ENCODE results near the gene FASN. TPM values are rescaled to one million over a fixed set of nuclear protein-coding genes. Genes with fewer than 3 reads are reported as not detected.

FASN gene
- total RNA-seq (2014; rRNA removed; shearing (Covaris generic)) (94.4 and 111 TPM in 2 replicates), total RNA-seq (2022) (299 and 364 TPM in 2 replicates), Bru-seq, nascent RNA (percentile 73 among the genes with signal in this experiment), BruChase-seq, experiment 1, labeled RNA remaining after a 6-hour chase (percentile 97 among the genes with signal in this experiment), BruChase-seq, experiment 2, labeled RNA remaining after a 2-hour chase (percentile 94 among the genes with signal in this experiment)
- long read RNA-seq, full-length matches to known transcripts: 46 of 204 reads
- long read RNA-seq, partial matches to known transcripts: 116 of 204 reads
- long read RNA-seq, other reads (novel, unspliced or antisense): 42 of 204 reads

DNA sequence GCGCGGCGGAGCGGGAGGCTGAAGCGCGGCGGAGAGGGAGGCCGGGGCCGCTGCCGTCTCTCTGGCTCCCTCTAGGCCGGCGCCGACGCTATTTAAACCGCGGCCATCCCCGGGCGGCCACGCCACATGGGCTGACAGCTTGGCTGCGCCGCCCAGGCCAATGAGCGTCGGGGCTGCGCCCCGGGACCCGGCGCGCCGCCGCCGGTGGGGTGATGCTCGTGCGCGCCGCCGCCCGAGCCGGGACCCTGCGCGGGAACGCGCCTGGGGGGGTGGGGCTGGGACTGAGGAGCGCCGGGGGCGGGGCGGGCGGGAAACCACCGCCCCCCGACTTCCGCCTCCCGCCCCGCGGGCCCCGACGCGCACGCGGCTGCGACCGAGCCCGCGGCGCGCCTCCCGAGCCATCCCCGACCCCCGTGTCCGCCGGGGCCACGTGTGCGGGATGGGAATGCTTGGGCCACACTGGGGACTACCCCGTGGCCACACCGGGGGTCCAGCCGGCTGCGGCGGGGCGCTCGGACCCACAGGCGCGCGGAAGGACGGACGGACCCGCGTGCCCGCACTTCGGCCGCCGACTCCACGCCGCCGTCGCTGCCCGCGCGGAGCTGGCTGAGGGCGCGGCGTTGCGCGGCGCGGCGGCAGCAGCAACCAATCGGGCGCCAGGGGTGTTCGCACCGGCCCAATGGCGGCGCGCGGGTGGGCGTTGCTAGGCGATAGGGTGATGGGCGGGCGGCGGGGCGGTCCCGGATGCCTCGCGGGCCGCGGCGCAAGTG is at the start of gene FASN:
FASN (minus strand) TSS at position 68 of the 770 bp plus-strand sequence. CDS start 1,791 bp downstream, outside the sequence.
- Histone ChIP-seq H3K4me2 (ENCODE audit: low read length) (peak within 1 kb of the TSS; percentile 84), H3K4me1 (ENCODE audit: insufficient read depth, low read length, poor library complexity, severe bottlenecking) (peaks cover 46% of the 10 kb centered on the region), H3K36me3 (ENCODE audit: insufficient read depth, low read length) (peaks cover 37% of the 10 kb centered on the region), H3K9me2 (ENCODE audit: insufficient read depth, low read length) (no peaks in the 10 kb centered on the region), H4K20me1 (ENCODE audit: insufficient read depth, low read length) (peaks cover 21% of the 10 kb centered on the region; the same call in 1 of the 2 replicates), H3K79me2 (ENCODE audit: insufficient read depth, low read depth, low read length) (peaks cover 34% of the 10 kb centered on the region), H3K4me3 (ENCODE audit: low read depth, low read length, poor library complexity, severe bottlenecking) (peak within 1 kb of the TSS; percentile 87), H3K27ac (ENCODE audit: low read depth, low read length, poor library complexity, severe bottlenecking) (peak within 1 kb of the TSS; percentile 89), H3K9me3 (ENCODE audit: low read length) (no peaks in the 10 kb centered on the region), H2AFZ (ENCODE audit: low read length) (peak within 1 kb of the TSS; percentile 13; the same call in 1 of the 2 replicates)
- ChIA-PET CTCF (ENCODE audit: unreplicated experiment) (interaction anchor here (1.4 kb wide), 1 partner anchor 61 kb away, joined by 3 read pairs; the partner anchor contains the start of gene DCXR), POLR2A (interaction anchor here (1.4 kb wide), 2 partner anchors 61 to 172 kb away, joined by 3 to 4 read pairs; partner anchors contain the start of gene DCXR)
- intact Hi-C loops (cut with micrococcal nuclease; ENCODE audit: unreplicated experiment): loop anchor here (1.0 to 5.0 kb wide), 6 partner anchors 23 to 586 kb away; partner anchors contain the start of genes ACTG1, ARL16, DCXR and HGS
- no peak for TF ChIP-seq EZH2phosphoT487 (IDR thresholded peaks at IDR 0.05; ENCODE audit: borderline replicate concordance, low read depth, low read length)
- TF ChIP-seq, protein P1, sequence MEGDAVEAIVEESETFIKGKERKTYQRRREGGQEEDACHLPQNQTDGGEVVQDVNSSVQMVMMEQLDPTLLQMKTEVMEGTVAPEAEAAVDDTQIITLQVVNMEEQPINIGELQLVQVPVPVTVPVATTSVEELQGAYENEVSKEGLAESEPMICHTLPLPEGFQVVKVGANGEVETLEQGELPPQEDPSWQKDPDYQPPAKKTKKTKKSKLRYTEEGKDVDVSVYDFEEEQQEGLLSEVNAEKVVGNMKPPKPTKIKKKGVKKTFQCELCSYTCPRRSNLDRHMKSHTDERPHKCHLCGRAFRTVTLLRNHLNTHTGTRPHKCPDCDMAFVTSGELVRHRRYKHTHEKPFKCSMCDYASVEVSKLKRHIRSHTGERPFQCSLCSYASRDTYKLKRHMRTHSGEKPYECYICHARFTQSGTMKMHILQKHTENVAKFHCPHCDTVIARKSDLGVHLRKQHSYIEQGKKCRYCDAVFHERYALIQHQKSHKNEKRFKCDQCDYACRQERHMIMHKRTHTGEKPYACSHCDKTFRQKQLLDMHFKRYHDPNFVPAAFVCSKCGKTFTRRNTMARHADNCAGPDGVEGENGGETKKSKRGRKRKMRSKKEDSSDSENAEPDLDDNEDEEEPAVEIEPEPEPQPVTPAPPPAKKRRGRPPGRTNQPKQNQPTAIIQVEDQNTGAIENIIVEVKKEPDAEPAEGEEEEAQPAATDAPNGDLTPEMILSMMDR (conservative IDR thresholded peaks at IDR 0.05; ENCODE audit: low read length): peak; percentile 70
- BruUV-seq (replicated peaks): no TSS peak
- peak; percentile 100 for DNase-seq (ENCODE audit: low spot score)

DNA sequence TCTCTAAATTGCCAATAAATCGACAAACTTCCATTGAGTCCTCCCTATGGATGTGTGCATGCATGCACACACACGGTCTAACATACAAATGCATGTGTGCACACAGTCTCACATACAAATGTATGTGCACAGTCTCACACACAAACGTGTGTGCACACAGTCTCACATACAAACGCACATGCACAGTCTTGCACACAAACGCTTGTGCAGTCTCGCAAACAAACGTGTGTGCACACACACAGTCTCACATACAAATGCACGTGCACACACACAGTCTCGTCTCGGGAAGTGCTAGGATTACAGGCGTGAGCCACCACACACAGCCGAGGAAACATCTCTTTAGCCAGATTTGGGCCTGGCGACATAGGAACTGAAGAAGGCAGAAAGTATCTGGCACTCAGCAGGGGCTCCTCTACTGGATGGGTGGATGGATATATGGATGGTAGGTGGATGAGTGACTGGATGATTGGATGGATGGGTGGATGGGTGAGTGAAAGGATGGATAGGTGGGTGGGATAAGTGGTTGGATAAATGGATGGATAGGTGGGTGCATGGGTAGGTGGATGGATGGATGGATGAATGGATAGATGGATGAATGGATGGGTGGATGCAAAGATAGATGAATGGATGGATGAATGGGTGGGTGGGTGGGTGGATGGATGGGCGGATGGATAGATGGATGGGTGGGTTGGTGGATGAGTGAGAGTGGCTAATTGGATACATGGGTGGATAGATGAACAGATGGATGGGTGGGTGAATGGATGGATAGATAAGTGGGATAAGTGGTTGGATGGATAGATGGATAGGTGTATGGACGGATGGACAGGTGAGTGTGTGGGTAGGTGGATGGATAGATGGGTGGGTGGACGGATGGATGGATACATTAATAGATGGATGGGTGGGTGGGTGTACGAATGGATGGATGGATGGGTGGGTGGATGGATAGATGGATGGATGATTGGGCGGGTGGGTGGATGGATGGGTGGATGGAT is 48.9 kb upstream of the FASN start:
- Histone ChIP-seq H3K27ac (ENCODE audit: low read depth, low read length, poor library complexity, severe bottlenecking) (no peak overlapping the region), H3K4me2 (ENCODE audit: low read length) (no peak overlapping the region), H3K79me2 (ENCODE audit: insufficient read depth, low read depth, low read length) (no peaks in the 10 kb centered on the region), H3K9me3 (ENCODE audit: low read length) (0 out of 2 replicates have a peak, but pooled peaks cover 5% of the 10 kb centered on the region), H3K4me3 (ENCODE audit: low read depth, low read length, poor library complexity, severe bottlenecking) (no peak overlapping the region), H2AFZ (ENCODE audit: low read length) (no peak overlapping the region), H3K9me2 (ENCODE audit: insufficient read depth, low read length) (no peaks in the 10 kb centered on the region), H3K36me3 (ENCODE audit: insufficient read depth, low read length) (peaks cover 5% of the 10 kb centered on the region), H4K20me1 (ENCODE audit: insufficient read depth, low read length) (no peaks in the 10 kb centered on the region), H3K4me1 (ENCODE audit: insufficient read depth, low read length, poor library complexity, severe bottlenecking) (no peaks in the 10 kb centered on the region)
- intact Hi-C loops (cut with micrococcal nuclease; ENCODE audit: unreplicated experiment): no loop called here
- BruUV-seq (replicated peaks): no TSS peak
- ChIA-PET CTCF (ENCODE audit: unreplicated experiment) (no interaction called here), POLR2A (no interaction called here)
- DNase-seq (ENCODE audit: low spot score): no peak
- no peak for TF ChIP-seq EZH2phosphoT487 (IDR thresholded peaks at IDR 0.05; ENCODE audit: borderline replicate concordance, low read depth, low read length)
- TF ChIP-seq, protein P1 (conservative IDR thresholded peaks at IDR 0.05; ENCODE audit: low read length): no peak
